WI38 (cell line): ENCODE data around the gene PDZRN4.

Source experiments
- H3K4me3 ChIP-seq: 2 replicates; pipeline ENCODE4 v1.5.1; 2011; ENCODE audit warnings: low read depth, mild to moderate bottlenecking, control low read depth, low read length
- TF ChIP-seq, protein P1 (sequence below): IDR thresholded peaks from 2 replicates; pipeline ENCODE4 v1.5.1; 2012; ENCODE audit warnings: low read depth, mild to moderate bottlenecking, control low read depth, low read length

PDZRN4 gene

DNA sequence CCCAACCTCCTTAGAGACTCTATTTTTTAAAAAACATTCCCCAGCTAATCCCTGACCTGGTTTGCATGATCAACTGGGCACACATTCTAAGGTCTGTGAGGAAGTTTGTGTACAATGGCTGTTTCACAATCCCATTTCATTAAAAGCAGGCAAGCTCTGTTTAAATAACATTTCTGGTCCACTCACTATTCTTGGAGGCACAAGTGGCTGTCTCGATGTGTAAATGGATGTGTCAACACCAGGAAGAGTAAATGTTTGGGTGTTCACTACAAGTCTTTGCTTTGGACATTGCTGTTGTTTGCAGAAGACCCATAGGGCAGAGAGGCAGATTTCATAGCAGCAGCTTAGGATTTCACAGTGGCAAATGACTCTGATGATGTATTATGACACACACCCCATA lies 98.3 kb downstream of the PDZRN4 start:
- TF ChIP-seq, protein P1, sequence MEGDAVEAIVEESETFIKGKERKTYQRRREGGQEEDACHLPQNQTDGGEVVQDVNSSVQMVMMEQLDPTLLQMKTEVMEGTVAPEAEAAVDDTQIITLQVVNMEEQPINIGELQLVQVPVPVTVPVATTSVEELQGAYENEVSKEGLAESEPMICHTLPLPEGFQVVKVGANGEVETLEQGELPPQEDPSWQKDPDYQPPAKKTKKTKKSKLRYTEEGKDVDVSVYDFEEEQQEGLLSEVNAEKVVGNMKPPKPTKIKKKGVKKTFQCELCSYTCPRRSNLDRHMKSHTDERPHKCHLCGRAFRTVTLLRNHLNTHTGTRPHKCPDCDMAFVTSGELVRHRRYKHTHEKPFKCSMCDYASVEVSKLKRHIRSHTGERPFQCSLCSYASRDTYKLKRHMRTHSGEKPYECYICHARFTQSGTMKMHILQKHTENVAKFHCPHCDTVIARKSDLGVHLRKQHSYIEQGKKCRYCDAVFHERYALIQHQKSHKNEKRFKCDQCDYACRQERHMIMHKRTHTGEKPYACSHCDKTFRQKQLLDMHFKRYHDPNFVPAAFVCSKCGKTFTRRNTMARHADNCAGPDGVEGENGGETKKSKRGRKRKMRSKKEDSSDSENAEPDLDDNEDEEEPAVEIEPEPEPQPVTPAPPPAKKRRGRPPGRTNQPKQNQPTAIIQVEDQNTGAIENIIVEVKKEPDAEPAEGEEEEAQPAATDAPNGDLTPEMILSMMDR, result no peak
- no peak overlapping the region for H3K4me3 ChIP-seq

DNA sequence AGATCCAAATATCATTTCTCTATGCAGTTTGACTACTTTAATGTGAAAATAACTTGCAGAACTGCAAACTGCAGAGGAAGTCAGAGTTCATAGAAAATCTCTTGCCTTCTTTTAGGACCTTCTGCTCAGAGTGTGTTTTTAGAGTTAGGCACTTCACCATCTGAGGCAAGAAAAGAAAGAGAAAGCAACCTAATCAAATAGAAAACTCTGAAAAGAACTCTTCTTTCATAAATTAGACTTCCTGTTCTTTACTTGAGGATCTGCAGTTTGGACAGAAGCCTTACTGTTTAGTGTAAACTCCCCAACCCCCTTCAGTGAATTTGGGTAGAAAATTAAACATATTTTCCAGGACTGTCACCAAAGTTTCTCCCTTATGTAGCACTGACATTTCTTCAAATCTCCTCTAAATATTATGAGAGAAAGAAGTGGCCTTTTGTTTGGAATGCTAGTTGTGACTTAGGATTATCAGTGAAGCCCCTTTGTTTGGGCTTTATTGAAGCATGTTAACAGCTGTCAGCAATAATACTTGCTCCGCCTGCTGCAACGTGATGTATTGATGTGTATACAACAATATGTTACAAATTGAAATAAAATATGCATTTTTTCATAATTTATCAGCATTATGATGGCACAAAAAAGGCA lies 99.5 kb downstream of the PDZRN4 start:
- no peak overlapping the region for H3K4me3 ChIP-seq
- TF ChIP-seq, protein P1, result no peak

DNA sequence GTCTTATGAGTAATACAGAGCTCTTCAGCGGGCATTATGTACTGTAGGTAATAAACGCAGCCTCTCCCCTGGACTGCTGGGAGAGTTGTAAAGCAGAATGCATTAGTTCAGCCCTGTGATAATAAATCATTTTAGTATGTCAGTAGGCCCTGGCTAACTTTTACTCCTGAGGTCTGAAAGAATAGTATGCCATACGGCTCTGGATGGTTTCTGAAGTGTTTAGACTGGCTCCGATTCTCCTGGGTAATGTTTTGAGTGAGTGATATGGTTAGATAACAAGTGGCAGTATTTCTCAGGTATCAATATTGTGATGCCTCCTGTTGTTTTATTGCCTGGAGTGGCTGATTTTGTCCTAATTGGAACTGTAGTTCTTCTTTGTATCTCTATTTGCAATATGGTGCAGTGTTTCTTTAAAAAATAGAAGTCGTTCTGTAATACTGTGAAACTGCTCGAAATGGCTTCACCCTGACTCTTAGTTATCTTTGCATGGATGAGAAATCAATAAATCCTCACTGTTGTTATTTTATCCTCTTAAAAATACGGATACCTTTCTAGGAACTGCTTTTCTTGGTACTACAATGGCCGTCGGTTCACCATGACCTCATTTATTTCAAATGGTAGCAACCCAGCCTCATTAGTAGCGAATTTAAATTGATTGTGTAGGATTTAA lies 100.2 kb downstream of the PDZRN4 start:
- TF ChIP-seq, protein P1, result no peak
- no peak overlapping the region for H3K4me3 ChIP-seq

DNA sequence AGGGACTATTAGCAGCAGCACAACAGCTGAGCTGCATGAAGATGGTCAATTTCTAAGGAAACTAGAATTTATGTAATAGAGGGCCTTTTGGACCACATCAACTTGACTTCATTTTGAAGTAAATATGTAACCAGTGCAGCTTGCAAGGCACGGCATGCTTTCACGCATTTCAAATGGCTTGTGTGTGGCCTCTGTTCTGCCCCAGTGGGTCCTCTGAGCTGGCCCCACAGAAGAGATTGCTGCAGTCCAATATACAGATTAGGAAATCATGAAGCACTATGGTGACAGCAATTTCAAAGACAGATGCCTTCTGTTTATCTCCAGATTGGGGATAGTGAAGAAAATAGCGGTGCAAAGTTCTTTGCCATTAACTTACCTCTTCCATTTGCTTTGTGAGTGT lies 101.4 kb downstream of the PDZRN4 start:
- H3K4me3 ChIP-seq, result no peak overlapping the region
- TF ChIP-seq, protein P1, result no peak

DNA sequence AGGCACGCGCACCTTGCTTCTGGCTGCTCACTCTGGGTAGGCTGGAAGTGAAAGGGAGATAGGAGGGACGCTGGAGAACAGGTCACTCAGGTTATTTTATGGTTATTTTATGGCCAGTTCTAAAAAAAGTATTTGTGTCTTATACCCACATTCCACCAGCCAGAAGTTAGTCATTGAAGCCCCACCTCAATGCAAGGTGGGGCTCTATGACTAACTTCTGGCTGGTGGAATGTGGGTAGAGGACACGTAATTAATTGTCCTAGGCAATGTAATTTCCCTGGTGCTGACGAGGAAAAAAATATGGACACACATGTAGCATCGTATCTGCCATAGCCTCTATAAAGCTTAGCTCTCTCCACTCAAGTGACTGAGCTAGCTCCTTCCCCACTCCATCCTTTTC lies 104.9 kb downstream of the PDZRN4 start:
- TF ChIP-seq, protein P1, result no peak
- H3K4me3 ChIP-seq, result no peak overlapping the region

DNA sequence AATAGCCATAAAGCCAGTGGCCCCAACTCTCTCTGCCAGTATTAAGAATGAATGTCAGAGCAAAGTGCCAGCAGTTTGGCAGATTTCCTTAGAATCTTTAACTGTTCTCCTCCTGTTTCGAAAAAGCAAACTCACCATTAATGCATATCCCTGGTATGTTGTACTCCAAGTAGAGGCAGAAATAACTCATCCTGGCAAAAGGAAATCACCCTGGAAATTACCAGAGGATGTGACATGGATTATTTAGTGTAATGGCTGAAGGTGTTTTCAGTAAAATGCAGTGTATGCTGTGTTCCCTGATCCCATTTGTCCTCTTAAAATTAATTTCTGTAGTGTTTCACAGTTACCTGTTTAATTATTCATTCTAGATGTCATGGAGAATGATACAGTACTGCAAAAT lies 105.3 kb downstream of the PDZRN4 start:
- TF ChIP-seq, protein P1, result no peak
- no peak overlapping the region for H3K4me3 ChIP-seq

DNA sequence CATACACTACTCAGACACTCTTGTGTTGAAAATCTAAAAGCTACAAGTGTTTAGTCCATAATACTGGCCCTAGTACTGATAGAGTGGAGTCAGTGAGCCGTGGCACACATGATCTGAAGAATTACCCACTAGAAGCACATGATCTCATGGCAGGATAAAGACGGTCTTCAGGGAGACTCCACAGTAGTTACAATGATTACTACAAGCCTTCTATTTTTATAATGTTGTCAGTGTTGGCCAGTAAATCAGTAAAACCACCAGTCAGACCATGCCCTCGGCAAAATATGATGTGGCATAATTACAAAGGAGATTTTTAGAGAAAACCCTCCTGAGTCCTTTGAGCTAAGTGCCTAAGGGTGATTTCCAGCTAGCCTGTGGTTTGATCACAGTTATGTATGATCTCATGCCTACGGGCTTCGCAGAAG lies 114.9 kb downstream of the PDZRN4 start:
- TF ChIP-seq, protein P1, result no peak
- H3K4me3 ChIP-seq, result no peak overlapping the region
